Smooth muscle cell (in vitro differentiated cells): ENCODE results near the gene TMC8. TPM values are rescaled to one million over a fixed set of nuclear protein-coding genes. Genes with fewer than 3 reads are reported as not detected.

Source experiments
- DNase-seq: peaks from one replicate; lab custom pipeline; 2025; ENCODE audit not compliant: unreplicated experiment; lab: John Stamatoyannopoulos, UW
- H2AFZ ChIP-seq: fragments of 200-600 bp; sonication (generic); 2 replicates; pipeline ENCODE4 v1.6.0; 2016; ENCODE audit warnings: antibody characterized with exemption, low read depth, mild to moderate bottlenecking
- H3F3A ChIP-seq: fragments of 200-600 bp; sonication (generic); 2 replicates; pipeline ENCODE4 v1.6.0; 2017; ENCODE audit warnings: antibody characterized with exemption, low read depth
- H3K27ac ChIP-seq: fragments of 200-600 bp; sonication (generic); 2 replicates; pipeline ENCODE4 v1.5.1; 2016; ENCODE audit warnings: low read depth, mild to moderate bottlenecking
- H3K27me3 ChIP-seq: fragments of 200-600 bp; sonication (generic); 2 replicates; pipeline ENCODE4 v1.6.1; 2016; ENCODE audit warnings: low read depth, mild to moderate bottlenecking
- H3K36me3 ChIP-seq: fragments of 200-600 bp; sonication (generic); 2 replicates; pipeline ENCODE4 v1.5.1; 2016; ENCODE audit warnings: low read depth
- H3K4me1 ChIP-seq: fragments of 200-600 bp; sonication (generic); 2 replicates; pipeline ENCODE4 v1.5.1; 2016; ENCODE audit warnings: low read depth
- H3K4me2 ChIP-seq: fragments of 200-600 bp; sonication (generic); 2 replicates; pipeline ENCODE4 v1.6.0; 2016; ENCODE audit warnings: mild to moderate bottlenecking
- H3K4me3 ChIP-seq: fragments of 200-600 bp; sonication (generic); 2 replicates; pipeline ENCODE4 v1.5.1; 2016; ENCODE audit warnings: mild to moderate bottlenecking
- H3K79me2 ChIP-seq: fragments of 200-600 bp; sonication (generic); 2 replicates; pipeline ENCODE4 v1.6.0; 2016; ENCODE audit warnings: low read depth, mild to moderate bottlenecking
- H3K9ac ChIP-seq: fragments of 200-600 bp; sonication (generic); 2 replicates; pipeline ENCODE4 v1.6.0; 2016; ENCODE audit warnings: low read depth
- H3K9me3 ChIP-seq: fragments of 200-600 bp; sonication (generic); replicated peaks from 2 replicates; pipeline ENCODE4 v1.5.1; 2016; ENCODE audit warnings: low read depth
- H4K20me1 ChIP-seq: fragments of 200-600 bp; sonication (generic); 2 replicates; pipeline ENCODE4 v1.6.0; 2016; ENCODE audit warnings: low read depth
- WGBS: methylation state at CpG from one replicate; pipeline ENCODE4 v1.1.7; 2016; ENCODE audit warnings: low lambda C conversion rate; 5-methylcytosine and 5-hydroxymethylcytosine counted together
- polyA plus RNA-seq: library from polyadenylated mRNA; unstranded; fragments of >200 nt; fragmentation: Nextera tagmentation; extraction: Ambion mirVana; gene quantifications from 2 replicates; pipeline ENCODE4 v1.2.1, GENCODE V29; 2016
- total RNA-seq: library from RNA; depleted of rRNA; stranded (reverse); fragments of >200 nt; gene quantifications from 2 replicates; pipeline ENCODE4 v1.2.3, GENCODE V29; 2014
- TF ChIP-seq, protein P1 (sequence below): fragments of 200-600 bp; sonication (generic); IDR thresholded peaks from 2 replicates; pipeline ENCODE4 v1.5.1; 2017; ENCODE audit warnings: borderline replicate concordance, mild to moderate bottlenecking, antibody characterized with exemption; ENCODE audit not compliant: insufficient read depth, poor library complexity, severe bottlenecking

TMC8 gene
- total and polyA plus RNA-seq, 2 experiments from 2014 or later = 0.27 to 0.38 TPM

- no peak overlapping the region for H2AFZ ChIP-seq
- H3K27ac ChIP-seq = no peak overlapping the region
- H3K36me3 ChIP-seq = no peaks in the 10 kb centered on the region
- no peak overlapping the region for H3K4me3 ChIP-seq
- no peaks in the 10 kb centered on the region for H3F3A ChIP-seq
- no peak overlapping the region for H3K9ac ChIP-seq
- 93% methylated on average over 4 of the region's 4 CpGs for WGBS
- H3K4me1 ChIP-seq = no peaks in the 10 kb centered on the region
- TF ChIP-seq, protein P1, sequence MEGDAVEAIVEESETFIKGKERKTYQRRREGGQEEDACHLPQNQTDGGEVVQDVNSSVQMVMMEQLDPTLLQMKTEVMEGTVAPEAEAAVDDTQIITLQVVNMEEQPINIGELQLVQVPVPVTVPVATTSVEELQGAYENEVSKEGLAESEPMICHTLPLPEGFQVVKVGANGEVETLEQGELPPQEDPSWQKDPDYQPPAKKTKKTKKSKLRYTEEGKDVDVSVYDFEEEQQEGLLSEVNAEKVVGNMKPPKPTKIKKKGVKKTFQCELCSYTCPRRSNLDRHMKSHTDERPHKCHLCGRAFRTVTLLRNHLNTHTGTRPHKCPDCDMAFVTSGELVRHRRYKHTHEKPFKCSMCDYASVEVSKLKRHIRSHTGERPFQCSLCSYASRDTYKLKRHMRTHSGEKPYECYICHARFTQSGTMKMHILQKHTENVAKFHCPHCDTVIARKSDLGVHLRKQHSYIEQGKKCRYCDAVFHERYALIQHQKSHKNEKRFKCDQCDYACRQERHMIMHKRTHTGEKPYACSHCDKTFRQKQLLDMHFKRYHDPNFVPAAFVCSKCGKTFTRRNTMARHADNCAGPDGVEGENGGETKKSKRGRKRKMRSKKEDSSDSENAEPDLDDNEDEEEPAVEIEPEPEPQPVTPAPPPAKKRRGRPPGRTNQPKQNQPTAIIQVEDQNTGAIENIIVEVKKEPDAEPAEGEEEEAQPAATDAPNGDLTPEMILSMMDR = no peak
- H3K79me2 ChIP-seq = no peaks in the 10 kb centered on the region
- H3K9me3 ChIP-seq = no peaks in the 10 kb centered on the region
- no peak overlapping the region for H3K4me2 ChIP-seq
- H3K27me3 ChIP-seq = no peaks in the 10 kb centered on the region
- H4K20me1 ChIP-seq = no peaks in the 10 kb centered on the region
- DNase-seq = no peak
These were observed 27.3 kb upstream of the TMC8 start for GRCh38 chr17:78103311-78103710.

GRCh38 chr17:78104540-78104941, 26.0 kb upstream of the TMC8 start:
- Histone ChIP-seq H3K79me2 (no peaks in the 10 kb centered on the region), H3K9me3 (no peaks in the 10 kb centered on the region), H3K27ac (no peak overlapping the region), H2AFZ (no peak overlapping the region), H3F3A (no peaks in the 10 kb centered on the region), H3K36me3 (no peaks in the 10 kb centered on the region), H3K4me1 (no peaks in the 10 kb centered on the region), H3K4me3 (no peak overlapping the region), H3K9ac (no peak overlapping the region), H3K27me3 (no peaks in the 10 kb centered on the region), H3K4me2 (no peak overlapping the region), H4K20me1 (no peaks in the 10 kb centered on the region)
- TF ChIP-seq, protein P1 = no peak
- WGBS = 98% methylated on average over 28 of the region's 28 CpGs
- no peak for DNase-seq

DNA sequence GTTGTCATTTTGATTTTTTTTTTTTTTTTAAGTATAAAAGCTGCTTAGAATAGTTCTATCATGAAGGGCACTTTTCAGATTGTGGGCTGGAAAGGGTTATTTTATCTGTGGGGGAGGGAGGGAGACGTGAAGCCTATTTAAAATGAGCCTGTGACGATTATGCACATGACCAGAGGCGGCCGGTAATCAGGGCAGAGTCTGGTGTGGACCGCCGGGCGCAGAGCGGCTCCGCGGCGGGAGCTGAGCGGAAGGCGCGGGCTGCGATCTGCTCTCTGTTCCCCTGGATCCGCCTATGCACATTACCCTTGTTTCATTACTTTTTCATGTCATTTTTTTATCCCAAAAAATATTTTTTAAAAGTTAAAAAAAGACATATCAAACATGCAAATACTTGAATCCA, 25.5 kb upstream of the TMC8 start:
- Histone ChIP-seq H4K20me1 (no peaks in the 10 kb centered on the region), H3K4me2 (no peak overlapping the region), H2AFZ (no peak overlapping the region), H3K27me3 (no peaks in the 10 kb centered on the region), H3K36me3 (no peaks in the 10 kb centered on the region), H3K9ac (no peak overlapping the region), H3F3A (no peaks in the 10 kb centered on the region), H3K4me3 (no peak overlapping the region), H3K4me1 (no peaks in the 10 kb centered on the region), H3K79me2 (no peaks in the 10 kb centered on the region), H3K9me3 (no peaks in the 10 kb centered on the region), H3K27ac (no peak overlapping the region)
- DNase-seq = no peak
- TF ChIP-seq, protein P1 = no peak
- 86% methylated on average over 16 of the region's 16 CpGs for WGBS

DNA sequence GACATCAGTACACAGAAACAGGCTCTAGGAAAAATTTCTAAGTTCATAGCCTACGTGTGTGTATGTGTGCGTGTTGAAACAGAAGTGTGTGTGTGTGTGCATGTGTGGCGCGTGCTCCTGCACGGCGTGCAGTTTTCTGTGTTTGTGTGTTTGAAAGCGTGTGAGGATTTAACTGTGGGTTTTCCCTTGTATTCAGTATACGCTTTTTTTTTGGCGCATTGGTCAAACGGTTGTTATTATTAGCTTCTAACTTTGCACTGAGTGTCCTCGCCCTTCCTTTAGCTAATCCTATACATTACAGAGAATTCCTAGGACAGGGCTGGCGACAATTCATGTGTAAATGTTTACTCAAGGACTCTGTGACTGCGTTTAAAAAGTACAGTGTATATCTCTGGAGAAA, 25.0 kb upstream of the TMC8 start:
- H2AFZ ChIP-seq = no peak overlapping the region
- no peak overlapping the region for H3K4me3 ChIP-seq
- H3K9me3 ChIP-seq = no peaks in the 10 kb centered on the region
- 80% methylated on average over 13 of the region's 13 CpGs for WGBS
- H3K36me3 ChIP-seq = no peaks in the 10 kb centered on the region
- no peak overlapping the region for H3K27ac ChIP-seq
- no peaks in the 10 kb centered on the region for H4K20me1 ChIP-seq
- no peaks in the 10 kb centered on the region for H3F3A ChIP-seq
- no peak overlapping the region for H3K9ac ChIP-seq
- H3K4me1 ChIP-seq = no peaks in the 10 kb centered on the region
- H3K4me2 ChIP-seq = no peak overlapping the region
- H3K79me2 ChIP-seq = no peaks in the 10 kb centered on the region
- H3K27me3 ChIP-seq = no peaks in the 10 kb centered on the region
- TF ChIP-seq, protein P1 = no peak
- no peak for DNase-seq
